RPMI7951 (cell line): ENCODE measurements around the gene APAF1. TPM values are rescaled to one million over a fixed set of nuclear protein-coding genes. Genes with fewer than 3 reads are reported as not detected.
A peak's percentile ranks its signal among the peaks of the same experiment; 100 is the strongest.
"Not testable (repeated sequence)": the region's sequence is repeated elsewhere in the genome, so short reads cannot be mapped to it uniquely, and the experiment has no call there.

ENCODE experiments used
- DNase-seq: peaks from one replicate; pipeline ENCODE4 v3.0.0-alpha.2; 2012; ENCODE audit warnings: low read depth
- total RNA-seq: library from RNA; depleted of rRNA; stranded (reverse); fragments of >200 nt; shearing (Covaris generic); gene quantifications from 2 replicates; pipeline ENCODE4 v1.2.3, GENCODE V29; 2014; rRNA removed

Gene APAF1, protein sequence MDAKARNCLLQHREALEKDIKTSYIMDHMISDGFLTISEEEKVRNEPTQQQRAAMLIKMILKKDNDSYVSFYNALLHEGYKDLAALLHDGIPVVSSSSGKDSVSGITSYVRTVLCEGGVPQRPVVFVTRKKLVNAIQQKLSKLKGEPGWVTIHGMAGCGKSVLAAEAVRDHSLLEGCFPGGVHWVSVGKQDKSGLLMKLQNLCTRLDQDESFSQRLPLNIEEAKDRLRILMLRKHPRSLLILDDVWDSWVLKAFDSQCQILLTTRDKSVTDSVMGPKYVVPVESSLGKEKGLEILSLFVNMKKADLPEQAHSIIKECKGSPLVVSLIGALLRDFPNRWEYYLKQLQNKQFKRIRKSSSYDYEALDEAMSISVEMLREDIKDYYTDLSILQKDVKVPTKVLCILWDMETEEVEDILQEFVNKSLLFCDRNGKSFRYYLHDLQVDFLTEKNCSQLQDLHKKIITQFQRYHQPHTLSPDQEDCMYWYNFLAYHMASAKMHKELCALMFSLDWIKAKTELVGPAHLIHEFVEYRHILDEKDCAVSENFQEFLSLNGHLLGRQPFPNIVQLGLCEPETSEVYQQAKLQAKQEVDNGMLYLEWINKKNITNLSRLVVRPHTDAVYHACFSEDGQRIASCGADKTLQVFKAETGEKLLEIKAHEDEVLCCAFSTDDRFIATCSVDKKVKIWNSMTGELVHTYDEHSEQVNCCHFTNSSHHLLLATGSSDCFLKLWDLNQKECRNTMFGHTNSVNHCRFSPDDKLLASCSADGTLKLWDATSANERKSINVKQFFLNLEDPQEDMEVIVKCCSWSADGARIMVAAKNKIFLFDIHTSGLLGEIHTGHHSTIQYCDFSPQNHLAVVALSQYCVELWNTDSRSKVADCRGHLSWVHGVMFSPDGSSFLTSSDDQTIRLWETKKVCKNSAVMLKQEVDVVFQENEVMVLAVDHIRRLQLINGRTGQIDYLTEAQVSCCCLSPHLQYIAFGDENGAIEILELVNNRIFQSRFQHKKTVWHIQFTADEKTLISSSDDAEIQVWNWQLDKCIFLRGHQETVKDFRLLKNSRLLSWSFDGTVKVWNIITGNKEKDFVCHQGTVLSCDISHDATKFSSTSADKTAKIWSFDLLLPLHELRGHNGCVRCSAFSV (N-terminal part only)
- total RNA-seq = 14.6 and 17.9 TPM in 2 replicates

DNA sequence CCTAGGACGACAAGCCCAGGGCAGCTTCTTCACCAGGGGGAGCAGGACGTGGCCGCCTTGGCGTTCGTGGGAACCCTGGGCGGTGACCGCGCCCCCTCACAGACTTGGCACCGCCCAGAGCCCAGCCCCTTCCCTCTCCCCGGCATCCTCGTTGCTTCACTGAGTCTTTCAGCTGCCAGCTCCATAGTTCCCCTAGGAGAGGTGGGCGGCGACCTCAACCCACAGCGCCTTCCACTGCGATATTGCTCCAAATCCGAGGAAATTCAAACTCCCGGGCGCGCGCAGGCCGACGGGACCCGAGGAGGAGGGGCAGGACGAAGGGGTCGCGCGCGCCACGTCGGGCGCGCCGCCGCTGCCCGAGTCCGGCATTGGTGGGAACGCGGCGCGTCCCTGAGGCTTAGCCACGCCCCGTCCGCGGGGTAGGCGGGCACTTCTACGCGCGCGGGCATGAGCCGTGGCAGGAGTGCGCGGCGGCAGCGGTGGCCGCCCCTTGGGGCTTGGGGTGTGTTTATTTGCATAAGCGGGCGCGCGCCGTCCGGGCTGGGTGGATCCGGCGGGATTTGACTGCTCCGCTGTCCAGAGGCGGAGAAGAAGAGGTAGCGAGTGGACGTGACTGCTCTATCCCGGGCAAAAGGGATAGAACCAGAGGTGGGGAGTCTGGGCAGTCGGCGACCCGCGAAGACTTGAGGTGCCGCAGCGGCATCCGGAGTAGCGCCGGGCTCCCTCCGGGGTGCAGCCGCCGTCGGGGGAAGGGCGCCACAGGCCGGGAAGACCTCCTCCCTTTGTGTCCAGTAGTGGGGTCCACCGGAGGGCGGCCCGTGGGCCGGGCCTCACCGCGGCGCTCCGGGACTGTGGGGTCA lies at the start of gene APAF1, which contains the start of gene IKBIP:
Gene APAF1 (plus strand): TSS at position 579 of the 860 bp plus-strand sequence. CDS start 3,070 bp downstream, outside the sequence.
Gene IKBIP (minus strand): TSS at position 77 of the 860 bp plus-strand sequence. CDS start 87 bp downstream, outside the sequence.
- DNase-seq = peak; percentile 93

- DNase-seq = not testable (repeated sequence)
These were observed 47.8 kb upstream of the APAF1 start for GRCh38 chr12:98597313-98597712.

- no peak for DNase-seq
These were observed 43.2 kb upstream of the APAF1 start for GRCh38 chr12:98601924-98602323.

DNA sequence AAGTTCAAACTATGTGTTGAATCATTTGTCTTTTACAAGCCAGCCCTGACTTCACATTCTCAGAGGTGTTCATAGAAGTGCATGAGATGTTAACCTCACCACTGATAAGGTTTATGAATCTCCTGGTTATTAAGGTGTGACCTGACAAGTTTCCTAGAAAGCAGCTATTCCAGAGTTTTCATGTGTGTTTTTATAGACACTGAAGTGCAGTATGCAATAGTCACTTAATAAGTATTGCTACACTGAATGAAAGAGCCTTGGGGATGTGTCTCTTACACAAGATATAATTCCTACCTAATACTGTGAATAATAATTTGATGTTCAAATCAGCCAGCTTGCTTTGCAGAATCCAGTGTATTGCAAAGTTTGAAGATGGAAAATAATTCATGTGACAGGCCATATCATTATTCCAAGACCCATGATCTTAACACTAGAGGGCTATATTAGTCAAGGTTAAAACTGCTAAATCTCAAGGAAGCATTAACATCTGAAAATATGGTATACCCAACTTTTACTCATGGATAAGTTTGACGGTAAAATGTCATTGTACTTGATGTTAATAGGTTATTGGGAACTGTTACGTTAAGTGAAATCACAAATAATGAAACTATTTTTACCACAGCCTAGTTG lies 38.6 kb upstream of the APAF1 start:
- DNase-seq = no peak

GRCh38 chr12:98610596-98610995 lies 34.5 kb upstream of the APAF1 start:
- no peak for DNase-seq

GRCh38 chr12:98612696-98613334 lies 32.3 kb upstream of the APAF1 start:
- no peak for DNase-seq

DNA sequence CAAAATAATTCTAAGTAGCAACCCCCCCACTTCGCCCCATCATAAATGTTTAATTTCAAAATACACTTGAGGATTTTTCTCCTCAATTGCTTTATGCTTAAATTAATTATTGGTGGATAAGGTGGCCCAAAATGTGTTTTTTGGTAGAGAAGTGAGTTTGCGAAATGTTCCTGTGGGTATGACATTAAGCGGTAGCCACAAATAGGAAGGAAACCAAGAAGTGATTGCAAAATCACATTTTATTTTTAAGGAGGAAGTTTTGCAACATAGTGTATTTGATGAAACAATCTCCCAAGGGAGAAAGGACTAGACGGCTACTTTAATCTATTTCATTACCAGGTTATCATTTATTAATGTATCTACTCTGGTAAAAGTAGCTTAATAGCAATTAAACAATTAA lies 26.1 kb upstream of the APAF1 start:
- DNase-seq = no peak

- peak; percentile 63 for DNase-seq
These were observed 9.3 kb upstream of the APAF1 start for GRCh38 chr12:98635657-98636323.

GRCh38 chr12:98637068-98637467 lies 8.0 kb upstream of the APAF1 start:
- DNase-seq = no peak

DNA sequence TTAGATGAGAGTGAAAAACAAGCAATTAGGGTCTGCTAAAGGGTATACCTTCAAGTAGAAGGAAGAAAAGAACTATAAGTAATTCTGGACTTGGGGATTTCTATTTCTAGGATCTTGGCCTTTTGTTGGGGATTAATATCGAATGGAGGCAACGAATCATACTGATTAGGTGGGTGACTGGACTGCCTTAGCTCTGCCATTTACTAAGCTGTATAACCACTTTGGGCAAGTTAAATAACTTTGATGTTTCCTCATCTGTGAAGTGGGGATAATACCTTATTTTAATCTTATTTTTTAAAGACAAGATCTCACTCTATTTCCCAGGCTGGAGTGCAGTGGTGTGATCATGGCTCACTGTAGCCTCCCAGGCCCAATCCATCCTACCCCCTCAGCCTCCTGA lies 7.1 kb upstream of the APAF1 start:
- no peak for DNase-seq

DNA sequence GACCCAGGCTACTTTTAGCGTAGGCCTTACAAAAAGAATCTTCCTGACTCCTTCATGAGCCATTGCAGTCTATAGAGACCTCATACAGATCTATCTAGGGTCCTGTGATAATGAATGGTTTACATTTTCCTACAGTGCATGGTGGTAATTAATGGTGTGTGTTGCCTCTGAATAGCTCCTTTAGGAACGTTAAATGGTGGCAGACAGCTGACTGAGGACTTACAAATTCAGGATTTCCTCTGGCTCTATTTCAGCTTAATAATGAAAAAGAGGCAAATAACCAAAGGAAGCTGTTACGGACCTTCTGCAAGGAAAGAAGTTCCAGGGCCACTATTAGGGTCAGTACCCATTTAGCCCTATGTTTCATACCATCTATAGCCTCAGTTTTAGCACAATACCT lies 5.6 kb upstream of the APAF1 start:
- DNase-seq = no peak

- not testable (repeated sequence) for DNase-seq
These were observed 2.3 kb upstream of the APAF1 start for GRCh38 chr12:98642801-98643200.

DNA sequence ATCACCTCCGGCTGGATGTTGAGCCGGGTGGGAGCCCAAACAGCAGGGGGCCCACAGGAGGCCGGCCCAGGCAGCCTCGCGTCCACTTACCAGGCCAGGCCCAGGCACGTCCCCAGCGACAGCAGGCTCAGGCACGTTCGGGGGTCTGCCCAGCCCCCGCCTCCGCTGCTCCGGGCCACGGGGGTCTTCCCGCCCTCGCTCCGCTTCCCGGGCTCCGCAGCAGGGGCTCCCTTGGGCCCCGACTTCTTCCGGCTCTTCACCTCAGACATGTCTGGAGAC lies 718 bp upstream of the APAF1 start:
- no peak for DNase-seq

- no peak for DNase-seq
These were observed 530 bp downstream of the APAF1 start for GRCh38 chr12:98645572-98646067.

GRCh38 chr12:98646294-98647090 lies 1.4 kb downstream of the APAF1 start:
- peak; percentile 37 for DNase-seq

GRCh38 chr12:98651328-98651727 lies 6.2 kb downstream of the APAF1 start:
- DNase-seq = no peak

- peak; percentile 51 for DNase-seq
These were observed 8.9 kb downstream of the APAF1 start for GRCh38 chr12:98653866-98654493.
